ENCODE measurements around the gene NPAS2.

Gene NPAS2

DNA sequence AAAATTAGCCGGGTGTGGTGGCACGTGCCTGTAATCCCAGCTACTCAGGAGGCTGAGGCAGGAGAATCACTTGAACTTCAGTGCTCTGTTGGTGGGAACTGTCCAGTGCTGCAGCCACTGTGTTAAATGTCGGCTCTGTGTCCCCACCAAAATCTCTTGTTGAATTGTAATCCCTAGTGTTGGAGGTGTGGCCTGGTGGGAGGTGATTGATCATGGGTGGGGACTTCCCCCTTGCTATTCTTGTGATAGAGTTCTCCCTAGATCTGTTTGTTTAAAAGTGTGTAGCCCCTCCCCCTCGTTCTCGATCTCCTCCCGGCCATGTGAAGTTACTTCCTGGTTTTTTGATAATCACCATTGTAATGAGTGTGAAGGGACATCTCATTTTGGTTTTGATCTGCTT, 172.3 kb downstream of the NPAS2 start:
- Mint-ChIP-seq H3K9me3 (no peaks in the 10 kb centered on the region), H3K27me3 (ENCODE audit: low read depth) (peaks cover 8% of the 10 kb centered on the region), H3K36me3 (ENCODE audit: low read depth) (no peaks in the 10 kb centered on the region), H3K4me1 (no peaks in the 10 kb centered on the region), H3K27ac (no peak overlapping the region), H3K4me3 (no peak overlapping the region)
- no peak for TF ChIP-seq CTCF (IDR thresholded peaks at IDR 0.05; ENCODE audit: unreplicated experiment in 3 of 3)

GRCh38 chr2:100993294-100993693, 173.4 kb downstream of the NPAS2 start:
- no peaks in the 10 kb centered on the region for H3K36me3 Mint-ChIP-seq (ENCODE audit: low read depth)
- TF ChIP-seq CTCF (IDR thresholded peaks at IDR 0.05; ENCODE audit: unreplicated experiment in 3 of 3) = no peak
- no peaks in the 10 kb centered on the region for H3K4me1 Mint-ChIP-seq
- H3K27me3 Mint-ChIP-seq (ENCODE audit: low read depth) = peaks cover 8% of the 10 kb centered on the region
- H3K4me3 Mint-ChIP-seq = no peak overlapping the region
- no peaks in the 10 kb centered on the region for H3K9me3 Mint-ChIP-seq
- no peak overlapping the region for H3K27ac Mint-ChIP-seq

- H3K9me3 Mint-ChIP-seq = no peaks in the 10 kb centered on the region
- no peaks in the 10 kb centered on the region for H3K4me1 Mint-ChIP-seq
- no peaks in the 10 kb centered on the region for H3K36me3 Mint-ChIP-seq (ENCODE audit: low read depth)
- H3K4me3 Mint-ChIP-seq = no peak overlapping the region
- H3K27ac Mint-ChIP-seq = no peak overlapping the region
- TF ChIP-seq CTCF (IDR thresholded peaks at IDR 0.05; ENCODE audit: unreplicated experiment in 3 of 3) = no peak
- H3K27me3 Mint-ChIP-seq (ENCODE audit: low read depth) = peaks cover 5% of the 10 kb centered on the region
Observed at GRCh38 chr2:100995309-100996075, 175.6 kb downstream of the NPAS2 start.

GRCh38 chr2:100997509-100998234, 177.7 kb downstream of the NPAS2 start:
- TF ChIP-seq CTCF (IDR thresholded peaks at IDR 0.05; ENCODE audit: unreplicated experiment in 3 of 3) = no peak
- peaks cover 7% of the 10 kb centered on the region for H3K4me1 Mint-ChIP-seq
- no peaks in the 10 kb centered on the region for H3K36me3 Mint-ChIP-seq (ENCODE audit: low read depth)
- peaks cover 11% of the 10 kb centered on the region for H3K27me3 Mint-ChIP-seq (ENCODE audit: low read depth)
- no peaks in the 10 kb centered on the region for H3K9me3 Mint-ChIP-seq
- no peak overlapping the region for H3K4me3 Mint-ChIP-seq
- no peak overlapping the region for H3K27ac Mint-ChIP-seq

DNA sequence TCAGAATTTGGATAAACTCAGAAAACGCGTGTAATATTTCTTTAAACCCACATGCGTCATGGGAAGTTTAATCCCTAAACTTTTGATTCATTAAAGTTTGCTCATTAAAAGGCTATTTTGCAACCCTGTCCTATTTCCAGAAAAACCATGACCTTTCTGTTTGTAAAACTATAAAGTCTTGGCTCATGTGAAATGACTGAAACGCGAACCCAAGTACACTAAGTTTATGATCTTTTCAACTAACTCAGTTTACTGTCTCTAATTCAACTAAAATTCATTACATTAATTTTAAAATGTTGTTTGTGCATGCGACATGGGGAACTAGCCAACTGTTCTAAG, 178.3 kb downstream of the NPAS2 start:
- no peak overlapping the region for H3K4me3 Mint-ChIP-seq
- H3K27me3 Mint-ChIP-seq (ENCODE audit: low read depth) = peaks cover 11% of the 10 kb centered on the region
- TF ChIP-seq CTCF (IDR thresholded peaks at IDR 0.05; ENCODE audit: unreplicated experiment in 3 of 3) = no peak

More for the DNA sequence above, 178.3 kb downstream of the NPAS2 start:
- H3K4me1 Mint-ChIP-seq = peaks cover 9% of the 10 kb centered on the region
- H3K9me3 Mint-ChIP-seq = no peaks in the 10 kb centered on the region
- peaks cover 4% of the 10 kb centered on the region for H3K36me3 Mint-ChIP-seq (ENCODE audit: low read depth)
- H3K27ac Mint-ChIP-seq = no peak overlapping the region
